Thyroid gland (tissue), 4 donors: ENCODE data around the gene SELENOM. TPM values are rescaled to one million over a fixed set of nuclear protein-coding genes. Genes with fewer than 3 reads are reported as not detected.
"Not testable (repeated sequence)": the region's sequence is repeated elsewhere in the genome, so short reads cannot be mapped to it uniquely, and the experiment has no call there.

Source experiments
- DNase-seq, 2 donors: peaks; one replicate each; pipeline ENCODE4 v3.0.0-alpha.2; 2019
- H3K27ac ChIP-seq, 3 donors: fragments of 200-600 bp; sonication (generic); 1 replicate in 2 of 3; 2 replicates in 1 of 3; pipeline ENCODE4 v1.5.1; 2016 to 2019; ENCODE audit warnings: mild to moderate bottlenecking in 1 of 3, moderate library complexity in 1 of 3
- H3K27me3 ChIP-seq: fragments of 200-600 bp; sonication (generic); one replicate; pipeline ENCODE4 v1.5.1; 2019
- H3K36me3 ChIP-seq, 2 donors: fragments of 200-600 bp; sonication (generic); one replicate each; pipeline ENCODE4 v1.5.1; 2016 to 2019
- H3K4me1 ChIP-seq, 2 donors: fragments of 200-600 bp; sonication (generic); one replicate each; pipeline ENCODE4 v1.5.1; 2017 to 2019
- H3K4me3 ChIP-seq, 3 donors: fragments of 200-600 bp; sonication (generic); replicated peaks in 1 of 3; 1 replicate in 2 of 3; 2 replicates in 1 of 3; pipeline ENCODE4 v1.5.1; 2016; ENCODE audit warnings: mild to moderate bottlenecking in 1 of 3
- H3K9me3 ChIP-seq: fragments of 200-600 bp; sonication (generic); one replicate; pipeline ENCODE4 v1.5.1; 2017
- CTCF ChIP-seq, 6 experiments: fragments of 200-600 bp in 3 of 6; fragments of 450-650 bp in 3 of 6; sonication (generic) in 3 of 6; IDR thresholded peaks; one replicate each; pipeline ENCODE4 v1.5.1; 2016 to 2019; ENCODE audit warnings: antibody characterized with exemption in 6 of 6, mild to moderate bottlenecking in 2 of 6, inconsistent platforms in 1 of 6, moderate library complexity in 1 of 6
- POLR2A ChIP-seq, 2 donors: fragments of 450-650 bp; IDR thresholded peaks; one replicate each; pipeline ENCODE4 v1.6.1; 2017; ENCODE audit warnings: antibody characterized with exemption in 2 of 2, mild to moderate bottlenecking in 2 of 2, moderate library complexity in 1 of 2
- WGBS, 2 donors: methylation state at CpG; one replicate each; pipeline ENCODE4 v1.1.5; 2017; 5-methylcytosine and 5-hydroxymethylcytosine counted together
- intact Hi-C: fragments of 100-400 bp; cut with DNase I; formaldehyde crosslinking; loops from one replicate; pipeline ENCODE4 v1.15.1; 2023
- total RNA-seq, 4 donors: library from RNA; depleted of rRNA; stranded (reverse); fragments of >200 nt; gene quantifications; one replicate each; pipeline ENCODE4 v1.2.3, GENCODE V29; 2016

SELENOM gene
- total RNA-seq, 4 donors from 2014 or later = 208 to 501 (median 314) TPM

DNA sequence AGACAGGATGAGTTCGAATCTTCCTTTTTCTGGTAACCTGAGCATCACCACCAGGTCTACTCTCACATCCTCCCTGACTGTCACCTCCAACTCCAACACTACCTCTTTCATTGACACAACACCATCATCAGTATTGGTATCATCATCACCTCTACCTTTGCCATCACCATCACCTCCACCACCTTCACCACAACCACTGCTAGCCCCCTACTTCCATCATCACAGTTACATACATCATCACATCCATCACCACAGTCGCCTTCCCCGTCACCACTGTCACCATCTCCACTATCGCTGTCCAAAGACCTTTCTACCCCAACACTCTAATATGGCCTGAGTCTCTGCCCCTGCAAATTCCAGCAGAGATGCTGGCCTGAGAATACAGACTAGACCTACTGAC is 14.0 kb upstream of the SELENOM start:
- H3K27me3 ChIP-seq = no peaks in the 10 kb centered on the region
- peaks cover 32 to 34% of the 10 kb centered on the region in 2 donors for H3K4me1 ChIP-seq
- peak overlapping the region; percentile 93 to 99 (median 94) for H3K27ac ChIP-seq
- WGBS, 2 donors = 95 to 96% methylated on average over 4 of the region's 4 CpGs
- no peak for DNase-seq
- H3K9me3 ChIP-seq = no peaks in the 10 kb centered on the region
- intact Hi-C loops = no loop called here
- no peaks in the 10 kb centered on the region for H3K36me3 ChIP-seq
- no peak overlapping the region for H3K4me3 ChIP-seq
- no peak for TF ChIP-seq CTCF (IDR thresholded peaks at IDR 0.05)
- no peak for TF ChIP-seq POLR2A (IDR thresholded peaks at IDR 0.05)

DNA sequence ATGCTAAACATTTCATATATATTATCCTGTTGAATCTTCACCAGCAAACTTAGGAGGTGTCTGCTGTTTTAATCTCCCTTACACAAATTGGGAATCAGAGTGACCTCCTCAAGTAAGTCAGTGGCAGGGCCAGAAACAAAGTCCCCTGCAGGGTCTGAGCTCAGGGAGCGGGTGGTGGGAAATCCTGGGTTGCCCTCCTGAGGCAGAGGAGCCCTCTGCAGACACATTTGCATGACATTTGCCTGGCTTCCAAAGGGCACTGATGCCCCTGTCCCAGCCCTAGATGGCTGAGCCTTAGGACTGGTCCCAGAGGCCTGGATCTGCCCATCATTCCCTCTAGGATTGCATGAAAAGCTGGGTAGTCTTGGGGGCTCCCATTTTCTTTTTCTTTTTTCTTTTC is 13.3 kb upstream of the SELENOM start:
- 100% methylated on average over 1 of the region's 1 CpG for WGBS, 2 donors
- H3K27ac ChIP-seq = no peak overlapping the region
- no peaks in the 10 kb centered on the region for H3K36me3 ChIP-seq
- DNase-seq = no peak
- H3K9me3 ChIP-seq = no peaks in the 10 kb centered on the region
- H3K27me3 ChIP-seq = no peaks in the 10 kb centered on the region
- no peak for TF ChIP-seq POLR2A (IDR thresholded peaks at IDR 0.05)
- no peak for TF ChIP-seq CTCF (IDR thresholded peaks at IDR 0.05)
- intact Hi-C loops = no loop called here
- no peak overlapping the region for H3K4me3 ChIP-seq
- peaks cover 25 to 26% of the 10 kb centered on the region in 2 donors for H3K4me1 ChIP-seq

DNA sequence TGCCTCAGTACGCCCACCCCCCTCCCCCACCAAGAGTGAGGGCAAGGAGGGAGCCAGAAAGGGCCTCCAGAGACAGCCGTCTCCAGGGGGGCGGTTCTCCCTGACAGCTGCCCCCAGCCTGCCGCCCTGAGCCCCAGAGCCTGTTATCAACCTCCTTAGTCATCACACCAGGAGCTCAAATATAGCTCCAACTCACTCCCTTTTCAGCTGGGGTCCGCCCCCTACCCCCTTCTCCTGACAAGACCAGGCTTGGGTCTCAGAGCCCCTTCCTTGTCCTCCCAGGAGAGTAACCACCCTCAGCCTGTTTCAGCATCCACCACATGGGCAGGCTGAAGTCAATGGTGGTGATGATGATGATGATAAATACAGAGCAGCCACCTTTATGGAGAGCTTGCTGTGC is 12.9 kb upstream of the SELENOM start:
- 73 to 89% methylated on average over 1 to 2 of the region's 5 CpGs for WGBS, 2 donors
- no peak overlapping the region for H3K27ac ChIP-seq
- DNase-seq = peak in 1 of 2 donors; percentile 1
- H3K36me3 ChIP-seq = no peaks in the 10 kb centered on the region
- H3K9me3 ChIP-seq = no peaks in the 10 kb centered on the region
- H3K4me1 ChIP-seq = peaks cover 21 to 22% of the 10 kb centered on the region in 2 donors
- TF ChIP-seq POLR2A (IDR thresholded peaks at IDR 0.05) = no peak
- TF ChIP-seq CTCF (IDR thresholded peaks at IDR 0.05) = no peak
- intact Hi-C loops = no loop called here
- no peaks in the 10 kb centered on the region for H3K27me3 ChIP-seq
- no peak overlapping the region for H3K4me3 ChIP-seq

DNA sequence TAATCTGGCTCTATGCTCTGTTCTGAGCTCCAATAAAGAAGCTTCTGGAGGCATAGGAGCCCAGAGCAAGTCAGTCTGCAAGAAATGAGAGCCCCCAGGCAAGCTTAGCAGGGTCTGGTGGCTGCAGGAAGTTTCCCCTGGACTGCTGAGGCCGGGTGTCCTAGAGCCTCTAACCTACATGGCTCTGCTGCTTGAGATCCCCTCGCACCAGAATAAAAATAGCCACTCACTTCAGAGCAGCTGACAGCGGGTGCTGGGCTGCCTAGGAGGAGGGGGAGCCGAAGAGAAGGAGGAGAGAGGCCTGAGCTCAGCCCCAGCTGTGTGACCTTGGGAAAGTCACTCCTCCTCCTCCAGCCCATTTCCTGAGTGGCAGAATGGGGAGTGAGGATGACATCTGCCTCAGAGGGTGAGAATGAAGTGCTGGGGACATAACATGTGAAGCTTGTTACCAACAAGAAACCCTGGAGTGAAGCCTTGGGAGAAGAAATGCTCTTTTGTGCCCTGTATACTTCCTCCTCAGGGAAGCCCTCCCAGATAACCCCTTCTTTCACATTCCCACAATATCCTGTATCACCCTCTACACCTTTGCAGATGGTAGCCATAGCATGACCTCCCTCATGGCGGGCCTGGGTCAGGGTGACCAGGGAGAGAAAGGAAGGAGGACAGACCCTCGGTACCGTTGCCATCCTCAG is 11.8 kb upstream of the SELENOM start:
- Histone ChIP-seq H3K9me3 (no peaks in the 10 kb centered on the region), H3K36me3 (no peaks in the 10 kb centered on the region), H3K4me3 (no peak overlapping the region), H3K27ac (no peak overlapping the region), H3K4me1 (peaks cover 12 to 13% of the 10 kb centered on the region in 2 donors), H3K27me3 (no peaks in the 10 kb centered on the region)
- intact Hi-C loops = loop anchor here (10.0 kb wide), 1 partner anchor 116 kb away; no protein-coding TSS in a partner anchor
- peak in 1 of 2 donors; percentile 2 for DNase-seq
- TF ChIP-seq CTCF (IDR thresholded peaks at IDR 0.05) = no peak
- TF ChIP-seq POLR2A (IDR thresholded peaks at IDR 0.05) = no peak
- WGBS, 2 donors = 81 to 86% methylated on average over 7 of the region's 7 CpGs

GRCh38 chr22:31118046-31118820 is 10.9 kb upstream of the SELENOM start:
- no peak overlapping the region for H3K27ac ChIP-seq
- no peaks in the 10 kb centered on the region for H3K9me3 ChIP-seq
- peak in 1 of 2 donors; percentile 1 for DNase-seq
- no peaks in the 10 kb centered on the region for H3K36me3 ChIP-seq
- 75 to 89% methylated on average over 3 of the region's 3 CpGs for WGBS, 2 donors
- H3K27me3 ChIP-seq = no peaks in the 10 kb centered on the region
- H3K4me3 ChIP-seq = no peak overlapping the region
- no peak for TF ChIP-seq CTCF (IDR thresholded peaks at IDR 0.05)
- no peak for TF ChIP-seq POLR2A (IDR thresholded peaks at IDR 0.05)
- H3K4me1 ChIP-seq = peaks cover 12 to 13% of the 10 kb centered on the region in 2 donors
- intact Hi-C loops = loop anchor here (10.0 kb wide), 1 partner anchor 117 kb away; no protein-coding TSS in a partner anchor

DNA sequence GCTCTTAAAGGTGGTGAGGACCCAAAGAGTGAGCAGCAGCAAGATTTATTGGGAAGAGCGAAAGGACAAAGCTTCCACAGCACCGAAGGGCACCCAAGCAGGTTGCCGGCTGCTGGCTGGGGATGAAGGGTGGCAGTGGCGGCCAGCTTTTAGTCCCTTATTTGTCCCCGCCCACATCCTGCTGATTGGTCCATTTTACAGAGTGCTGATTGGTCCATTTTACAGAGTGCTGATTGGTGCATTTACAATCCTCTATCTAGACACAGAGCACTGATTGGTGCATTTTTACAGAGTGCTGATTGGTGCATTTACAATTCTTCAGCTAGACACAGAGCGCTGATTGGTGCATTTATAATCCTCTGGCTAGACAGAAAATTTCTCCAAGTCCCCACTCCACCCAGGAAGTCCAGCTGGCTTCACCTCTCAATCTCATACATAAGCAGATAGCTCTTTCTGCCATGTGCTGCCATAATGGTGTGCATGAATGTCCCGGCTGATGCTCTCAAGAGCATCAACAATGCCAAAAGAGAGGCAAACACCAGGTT is 5.3 kb upstream of the SELENOM start:
- 94 to 95% methylated on average over 7 of the region's 7 CpGs for WGBS, 2 donors
- intact Hi-C loops = loop anchor here (10.0 kb wide), 1 partner anchor 122 kb away; no protein-coding TSS in a partner anchor
- not testable (repeated sequence) for DNase-seq

More for the DNA sequence above, 5.3 kb upstream of the SELENOM start:
- H3K9me3 ChIP-seq, H3K27ac ChIP-seq, H3K36me3 ChIP-seq, H3K4me3 ChIP-seq, H3K4me1 ChIP-seq, H3K27me3 ChIP-seq: not testable (repeated sequence)
